OCI-LY1 (cell line): ENCODE measurements around the gene EHF.

ENCODE experiments used
- H2AFZ ChIP-seq: fragments of 200-600 bp; sonication (generic), shearing (Covaris generic); 2 replicates; pipeline ENCODE4 v1.6.0; 2014; ENCODE audit warnings: antibody characterized with exemption, mild to moderate bottlenecking, low read length
- H3F3A ChIP-seq: fragments of 200-600 bp; sonication (generic), shearing (Covaris generic); 2 replicates; pipeline ENCODE4 v1.6.0; 2014; ENCODE audit warnings: mild to moderate bottlenecking, antibody characterized with exemption, low read length, moderate library complexity; ENCODE audit not compliant: insufficient read depth
- H3K27ac ChIP-seq: fragments of 200-600 bp; sonication (generic); 2 replicates; pipeline ENCODE4 v1.5.1; 2014; ENCODE audit warnings: low read length, mixed run types, mild to moderate bottlenecking, low read depth; ENCODE audit not compliant: poor library complexity, severe bottlenecking
- H3K27me3 ChIP-seq: fragments of 200-600 bp; sonication (generic); 2 replicates; pipeline ENCODE4 v1.6.0; 2014; ENCODE audit warnings: antibody characterized with exemption, mild to moderate bottlenecking, low read length, moderate library complexity; ENCODE audit not compliant: insufficient read depth
- H3K36me3 ChIP-seq: fragments of 200-600 bp; sonication (generic); 2 replicates; pipeline ENCODE4 v1.6.1; 2014; ENCODE audit warnings: mild to moderate bottlenecking, antibody characterized with exemption, low read length, moderate library complexity, mixed read lengths; ENCODE audit not compliant: insufficient read depth
- H3K4me1 ChIP-seq: fragments of 200-600 bp; sonication (generic); 2 replicates; pipeline ENCODE4 v1.5.1; 2014; ENCODE audit warnings: mild to moderate bottlenecking, low read length, moderate library complexity; ENCODE audit not compliant: insufficient read depth, severe bottlenecking
- H3K4me2 ChIP-seq: fragments of 200-600 bp; sonication (generic), shearing (Covaris generic); 2 replicates; pipeline ENCODE4 v1.6.1; 2014; ENCODE audit warnings: low read length
- H3K4me3 ChIP-seq: fragments of 200-600 bp; sonication (generic); 2 replicates; pipeline ENCODE4 v1.5.1; 2014; ENCODE audit warnings: low read length, low read depth, mild to moderate bottlenecking, mixed read lengths; ENCODE audit not compliant: poor library complexity, severe bottlenecking
- H3K79me2 ChIP-seq: fragments of 200-600 bp; shearing (Covaris generic); 2 replicates; pipeline ENCODE4 v1.6.1; 2016; ENCODE audit warnings: mixed run types, low read length, mixed read lengths; ENCODE audit not compliant: insufficient read depth
- H3K9ac ChIP-seq: fragments of 200-600 bp; sonication (generic), shearing (Covaris generic); 2 replicates; pipeline ENCODE4 v1.6.1; 2014; ENCODE audit warnings: mild to moderate bottlenecking, low read length, mixed read lengths
- H3K9me2 ChIP-seq: fragments of 200-600 bp; sonication (generic), shearing (Covaris generic); 2 replicates; pipeline ENCODE4 v1.6.1; 2014; ENCODE audit warnings: low read depth, mild to moderate bottlenecking, low read length, mixed read lengths
- H3K9me3 ChIP-seq: fragments of 200-600 bp; shearing (Covaris generic); 2 replicates; pipeline ENCODE4 v1.6.1; 2014; ENCODE audit warnings: low read length, mixed read lengths
- H4K20me1 ChIP-seq: fragments of 200-600 bp; sonication (generic), shearing (Covaris generic); 2 replicates; pipeline ENCODE4 v1.6.0; 2016; ENCODE audit warnings: mild to moderate bottlenecking, low read length; ENCODE audit not compliant: insufficient read depth
- CTCF ChIP-seq: fragments of 200-600 bp; sonication (generic), shearing (Covaris generic); IDR thresholded peaks from 2 replicates; pipeline ENCODE4 v1.5.1; 2017; ENCODE audit warnings: mild to moderate bottlenecking, antibody characterized with exemption, low read length, moderate library complexity, mixed read lengths
- EZH2 ChIP-seq: fragments of 200-600 bp; sonication (generic), shearing (Covaris generic); IDR thresholded peaks from 2 replicates; pipeline ENCODE4 v1.8.0; 2017; ENCODE audit warnings: borderline replicate concordance, mixed run types, mild to moderate bottlenecking, antibody characterized with exemption, low read length, moderate library complexity, mixed read lengths

Gene EHF

GRCh38 chr11:34624069-34624468 is 3.2 kb downstream of the EHF start:
- H3K4me2 ChIP-seq, result no peak overlapping the region
- no peaks in the 10 kb centered on the region for H3F3A ChIP-seq
- H3K4me3 ChIP-seq, result no peak overlapping the region
- no peaks in the 10 kb centered on the region for H4K20me1 ChIP-seq
- no peaks in the 10 kb centered on the region for H3K4me1 ChIP-seq
- H3K9me2 ChIP-seq, result no peaks in the 10 kb centered on the region
- H3K79me2 ChIP-seq, result no peaks in the 10 kb centered on the region
- H3K9me3 ChIP-seq, result no peaks in the 10 kb centered on the region
- no peak overlapping the region for H3K27ac ChIP-seq
- no peak overlapping the region for H3K9ac ChIP-seq
- H3K27me3 ChIP-seq, result no peaks in the 10 kb centered on the region
- H2AFZ ChIP-seq, result no peak overlapping the region
- TF ChIP-seq EZH2, result no peak
- no peak for TF ChIP-seq CTCF
- H3K36me3 ChIP-seq, result no peaks in the 10 kb centered on the region

GRCh38 chr11:34625576-34625975 is 4.7 kb downstream of the EHF start:
- Histone ChIP-seq H3K27me3 (no peaks in the 10 kb centered on the region), H3K4me2 (no peak overlapping the region), H3K36me3 (no peaks in the 10 kb centered on the region), H2AFZ (no peak overlapping the region), H3K4me3 (no peak overlapping the region), H4K20me1 (no peaks in the 10 kb centered on the region), H3K9me2 (no peaks in the 10 kb centered on the region), H3K27ac (no peak overlapping the region), H3K9me3 (no peaks in the 10 kb centered on the region), H3K4me1 (no peaks in the 10 kb centered on the region), H3K9ac (no peak overlapping the region), H3K79me2 (no peaks in the 10 kb centered on the region), H3F3A (no peaks in the 10 kb centered on the region)
- TF ChIP-seq EZH2 (no peak), CTCF (no peak)

GRCh38 chr11:34626393-34626792 is 5.5 kb downstream of the EHF start:
- Histone ChIP-seq H3K79me2 (no peaks in the 10 kb centered on the region), H3K9me2 (no peaks in the 10 kb centered on the region), H3K27me3 (no peaks in the 10 kb centered on the region), H3F3A (no peaks in the 10 kb centered on the region), H3K4me2 (no peak overlapping the region), H3K9ac (no peak overlapping the region), H3K9me3 (no peaks in the 10 kb centered on the region), H2AFZ (no peak overlapping the region), H3K27ac (no peak overlapping the region), H3K4me3 (no peak overlapping the region), H3K36me3 (no peaks in the 10 kb centered on the region), H4K20me1 (no peaks in the 10 kb centered on the region), H3K4me1 (no peaks in the 10 kb centered on the region)
- TF ChIP-seq EZH2 (no peak), CTCF (no peak)
